ENCODE data around the gene DPP6. TPM values are rescaled to one million over a fixed set of nuclear protein-coding genes. Genes with fewer than 3 reads are reported as not detected.

Gene DPP6
- total and polyA plus RNA-seq, 2 of the 8 experiments (the other 6 are each of a cell fraction or from before 2014, with no cell fraction given), result 4.7 to 6.8 TPM

DNA sequence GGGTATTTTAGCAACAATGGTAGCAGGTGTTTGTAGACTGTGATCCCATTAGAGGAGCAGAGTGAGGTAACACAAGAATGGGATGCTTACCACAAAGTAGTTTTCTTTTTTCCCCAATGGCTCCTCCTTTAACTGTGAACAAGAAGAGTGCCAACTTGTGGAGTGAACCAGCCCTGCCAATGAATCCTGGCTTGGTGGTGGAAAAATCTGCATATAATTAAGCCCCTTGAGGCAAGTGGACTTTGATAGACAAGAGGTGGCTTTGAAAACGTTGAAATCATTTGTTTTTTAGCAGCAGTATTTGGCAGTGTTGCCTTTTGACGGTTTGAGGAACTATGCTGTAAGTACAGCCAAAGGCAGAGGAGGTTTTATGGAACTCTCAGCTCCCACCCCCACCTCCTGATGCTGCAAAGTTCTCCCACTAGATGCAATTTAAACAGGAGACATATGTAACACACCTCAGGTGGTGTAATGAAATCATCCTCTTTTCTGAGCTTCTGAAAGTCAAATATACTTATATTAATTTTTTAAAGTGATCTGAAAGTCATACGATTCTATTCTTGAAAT is 295.6 kb downstream of the DPP6 start (continued):
- no peak for TF ChIP-seq YY1 (IDR thresholded peaks at IDR 0.05; ENCODE audit: low read depth, low read length)
- no peak for TF ChIP-seq CEBPB (IDR thresholded peaks at IDR 0.05; ENCODE audit: low read depth, low read length)
